ENCODE results near the gene SNCAIP.

SNCAIP gene

GRCh38 chr5:122311961-122312590, at the start of gene SNCAIP:
Gene SNCAIP (plus strand): TSS chr5:122312237. CDS start chr5:122391135, 78,898 bp downstream.
- peak within 1 kb of the TSS; percentile 79 for H3K4me3 ChIP-seq (ENCODE audit: low read depth, low read length)
- no peak for DNase-seq (ENCODE audit: low read depth)
- TF ChIP-seq CTCF (IDR thresholded peaks at IDR 0.05; ENCODE audit: low read depth, low read length, missing control alignments): no peak
- in situ Hi-C loops (cut with HindIII; ENCODE audit: low sequenced_read_pairs): no loop called here

- no peak overlapping the region for H3K4me3 ChIP-seq (ENCODE audit: low read depth, low read length)
- TF ChIP-seq CTCF (IDR thresholded peaks at IDR 0.05; ENCODE audit: low read depth, low read length, missing control alignments): no peak
- DNase-seq (ENCODE audit: low read depth): no peak
- in situ Hi-C loops (cut with HindIII; ENCODE audit: low sequenced_read_pairs): no loop called here
Observed at GRCh38 chr5:122263352-122264030, 48.5 kb upstream of the SNCAIP start.

GRCh38 chr5:122264610-122265009, 47.4 kb upstream of the SNCAIP start:
- in situ Hi-C loops (cut with HindIII; ENCODE audit: low sequenced_read_pairs): no loop called here
- no peak for TF ChIP-seq CTCF (IDR thresholded peaks at IDR 0.05; ENCODE audit: low read depth, low read length, missing control alignments)
- no peak overlapping the region for H3K4me3 ChIP-seq (ENCODE audit: low read depth, low read length)

GRCh38 chr5:122267185-122267584, 44.9 kb upstream of the SNCAIP start:
- no peak for DNase-seq (ENCODE audit: low read depth)
- in situ Hi-C loops (cut with HindIII; ENCODE audit: low sequenced_read_pairs): no loop called here
- H3K4me3 ChIP-seq (ENCODE audit: low read depth, low read length): no peak overlapping the region
- no peak for TF ChIP-seq CTCF (IDR thresholded peaks at IDR 0.05; ENCODE audit: low read depth, low read length, missing control alignments)

More at GRCh38 chr5:122264610-122265009, 47.4 kb upstream of the SNCAIP start:
- no peak for DNase-seq (ENCODE audit: low read depth)

- in situ Hi-C loops (cut with HindIII; ENCODE audit: low sequenced_read_pairs): no loop called here
- TF ChIP-seq CTCF (IDR thresholded peaks at IDR 0.05; ENCODE audit: low read depth, low read length, missing control alignments): no peak
- H3K4me3 ChIP-seq (ENCODE audit: low read depth, low read length): no peak overlapping the region
- DNase-seq (ENCODE audit: low read depth): no peak
Observed at GRCh38 chr5:122273696-122274095, 38.3 kb upstream of the SNCAIP start.

GRCh38 chr5:122283592-122283991, 28.4 kb upstream of the SNCAIP start:
- no peak for DNase-seq (ENCODE audit: low read depth)
- no peak for TF ChIP-seq CTCF (IDR thresholded peaks at IDR 0.05; ENCODE audit: low read depth, low read length, missing control alignments)
- no peak overlapping the region for H3K4me3 ChIP-seq (ENCODE audit: low read depth, low read length)
- in situ Hi-C loops (cut with HindIII; ENCODE audit: low sequenced_read_pairs): no loop called here
